ENCODE results near the gene KCNJ5. TPM values are rescaled to one million over a fixed set of nuclear protein-coding genes. Genes with fewer than 3 reads are reported as not detected.

KCNJ5 gene
- total RNA-seq, 1 experiment from 2014 or later: not detected

- no peak for TF ChIP-seq CTCF (IDR thresholded peaks at IDR 0.05; ENCODE audit: insufficient read depth in 1 of 2, low read depth in 1 of 2, low read length in 1 of 2, severe bottlenecking in 1 of 2, unreplicated experiment in 1 of 2)
- ChIA-PET CTCF (no interaction called here), POLR2A (no interaction called here)
- H3K4me1 Mint-ChIP-seq (ENCODE audit: low read depth, unreplicated experiment): no peaks in the 10 kb centered on the region
- no TSS peak for BruUV-seq (replicated peaks)
- no peak for DNase-seq
- H3K9me3 Mint-ChIP-seq (ENCODE audit: unreplicated experiment): no peaks in the 10 kb centered on the region
- no peak overlapping the region for H3K4me3 ChIP-seq (ENCODE audit: low read depth, low read length)
- no peaks in the 10 kb centered on the region for H3K4me1 ChIP-seq
- H3K36me3 ChIP-seq (ENCODE audit: control insufficient read depth, insufficient read depth, low read length): no peaks in the 10 kb centered on the region
- H3K27ac Mint-ChIP-seq (ENCODE audit: unreplicated experiment): no peak overlapping the region
- intact Hi-C loops (cut with micrococcal nuclease; ENCODE audit: unreplicated experiment): no loop called here
- no peaks in the 10 kb centered on the region for H3K36me3 Mint-ChIP-seq (ENCODE audit: insufficient read depth, unreplicated experiment)
- peaks cover 2% of the 10 kb centered on the region; the same call in 1 of the 2 replicates for H3K27me3 ChIP-seq (replicated peaks; ENCODE audit: control insufficient read depth, insufficient read depth, low read length)
- peaks cover 19% of the 10 kb centered on the region for H3K27me3 Mint-ChIP-seq (ENCODE audit: insufficient read depth, unreplicated experiment)
- no peaks in the 10 kb centered on the region for H3K9me3 ChIP-seq
- H3K4me3 Mint-ChIP-seq (ENCODE audit: unreplicated experiment): no peak overlapping the region
Observed at GRCh38 chr11:128856241-128856640, 34.9 kb upstream of the KCNJ5 start.

GRCh38 chr11:128857341-128857740 lies 33.8 kb upstream of the KCNJ5 start:
- CTCF ChIA-PET: interaction anchor here (0.7 to 0.8 kb wide), 2 partner anchors 22 to 48 kb away, joined by 3 to 5 read pairs; no protein-coding TSS in a partner anchor
- DNase-seq: no peak
- intact Hi-C loops (cut with micrococcal nuclease; ENCODE audit: unreplicated experiment): no loop called here
- Mint-ChIP-seq H3K4me1 (ENCODE audit: low read depth, unreplicated experiment) (no peaks in the 10 kb centered on the region), H3K36me3 (ENCODE audit: insufficient read depth, unreplicated experiment) (no peaks in the 10 kb centered on the region), H3K27me3 (ENCODE audit: insufficient read depth, unreplicated experiment) (peaks cover 20% of the 10 kb centered on the region), H3K9me3 (ENCODE audit: unreplicated experiment) (no peaks in the 10 kb centered on the region), H3K27ac (ENCODE audit: unreplicated experiment) (no peak overlapping the region), H3K4me3 (ENCODE audit: unreplicated experiment) (no peak overlapping the region)
- Histone ChIP-seq H3K9me3 (no peaks in the 10 kb centered on the region), H3K4me1 (no peaks in the 10 kb centered on the region), H3K36me3 (ENCODE audit: control insufficient read depth, insufficient read depth, low read length) (no peaks in the 10 kb centered on the region), H3K4me3 (ENCODE audit: low read depth, low read length) (no peak overlapping the region), H3K27me3 (replicated peaks; ENCODE audit: control insufficient read depth, insufficient read depth, low read length) (peaks cover 2% of the 10 kb centered on the region; the same call in 1 of the 2 replicates)
- POLR2A ChIA-PET: no interaction called here
- no peak for TF ChIP-seq CTCF (IDR thresholded peaks at IDR 0.05; ENCODE audit: insufficient read depth in 1 of 2, low read depth in 1 of 2, low read length in 1 of 2, severe bottlenecking in 1 of 2, unreplicated experiment in 1 of 2)
- no TSS peak for BruUV-seq (replicated peaks)

GRCh38 chr11:128859563-128860441 lies 31.4 kb upstream of the KCNJ5 start:
- peak; percentile 65 to 80 for DNase-seq
- Histone ChIP-seq H3K9me3 (no peaks in the 10 kb centered on the region), H3K27me3 (replicated peaks; ENCODE audit: control insufficient read depth, insufficient read depth, low read length) (peaks cover under 1% of the 10 kb centered on the region; the same call in 1 of the 2 replicates), H3K36me3 (ENCODE audit: control insufficient read depth, insufficient read depth, low read length) (no peaks in the 10 kb centered on the region), H3K4me1 (no peaks in the 10 kb centered on the region), H3K4me3 (ENCODE audit: low read depth, low read length) (no peak overlapping the region)
- no peaks in the 10 kb centered on the region for H3K36me3 Mint-ChIP-seq (ENCODE audit: insufficient read depth, unreplicated experiment)
- H3K27me3 Mint-ChIP-seq (ENCODE audit: insufficient read depth, unreplicated experiment): peaks cover 34% of the 10 kb centered on the region
- ChIA-PET CTCF (interaction anchor here (1.2 kb wide), 1 partner anchor 96 kb away, joined by 3 read pairs; no protein-coding TSS in a partner anchor), POLR2A (no interaction called here)
- peak; percentile 91 to 97 for TF ChIP-seq CTCF (IDR thresholded peaks at IDR 0.05; ENCODE audit: insufficient read depth in 1 of 2, low read depth in 1 of 2, low read length in 1 of 2, severe bottlenecking in 1 of 2, unreplicated experiment in 1 of 2)
- BruUV-seq (replicated peaks): no TSS peak
- no peaks in the 10 kb centered on the region for H3K9me3 Mint-ChIP-seq (ENCODE audit: unreplicated experiment)
- no peak overlapping the region for H3K27ac Mint-ChIP-seq (ENCODE audit: unreplicated experiment)
- no peaks in the 10 kb centered on the region for H3K4me1 Mint-ChIP-seq (ENCODE audit: low read depth, unreplicated experiment)
- H3K4me3 Mint-ChIP-seq (ENCODE audit: unreplicated experiment): no peak overlapping the region
- intact Hi-C loops (cut with micrococcal nuclease; ENCODE audit: unreplicated experiment): loop anchor here (1.0 kb wide), 1 partner anchor 688 kb away; no protein-coding TSS in a partner anchor
